ENCODE results near the gene INTS14.

GRCh38 chr15:65598468-65598867 lies 12.5 kb downstream of the INTS14 start:
- TF ChIP-seq CTCF (IDR thresholded peaks at IDR 0.05), result no peak
- TF ChIP-seq EZH2 (IDR thresholded peaks at IDR 0.05), result no peak
- no peak for TF ChIP-seq EZH2phosphoT487 (IDR thresholded peaks at IDR 0.05)
